Measurements from ENCODE around the gene ANKH.

DNA sequence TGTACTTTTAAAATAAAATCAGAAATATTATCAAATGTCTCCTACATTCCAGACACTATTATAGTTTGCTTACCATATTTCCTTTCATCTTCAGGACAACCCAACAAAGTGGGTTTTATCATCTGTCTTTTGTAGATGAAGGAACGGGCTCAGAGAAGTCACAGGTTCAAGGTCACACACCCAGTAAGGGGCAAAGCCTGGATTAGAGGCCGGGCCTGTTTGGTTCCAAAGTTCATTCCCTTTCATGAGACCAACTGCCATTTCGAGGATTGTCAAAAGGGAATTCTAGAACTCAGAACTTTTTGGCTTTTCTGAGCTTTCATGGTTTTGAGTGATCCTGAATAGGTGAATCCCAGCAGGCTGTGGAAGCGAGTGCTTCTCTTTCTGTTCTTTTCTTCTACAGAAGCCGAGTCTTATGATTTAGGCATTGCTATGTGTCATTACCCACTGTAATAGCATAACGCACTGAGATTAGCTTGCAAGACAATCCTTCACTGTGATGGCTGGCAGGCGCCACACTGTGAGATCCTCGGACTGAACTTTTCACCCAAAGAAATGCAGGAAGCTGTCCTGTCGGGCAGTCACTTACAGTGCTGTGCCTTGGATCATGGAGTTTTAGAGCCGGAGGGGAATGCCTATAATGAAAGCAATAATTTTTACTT is 43.8 kb upstream of the ANKH start:
- TF ChIP-seq, protein P1, sequence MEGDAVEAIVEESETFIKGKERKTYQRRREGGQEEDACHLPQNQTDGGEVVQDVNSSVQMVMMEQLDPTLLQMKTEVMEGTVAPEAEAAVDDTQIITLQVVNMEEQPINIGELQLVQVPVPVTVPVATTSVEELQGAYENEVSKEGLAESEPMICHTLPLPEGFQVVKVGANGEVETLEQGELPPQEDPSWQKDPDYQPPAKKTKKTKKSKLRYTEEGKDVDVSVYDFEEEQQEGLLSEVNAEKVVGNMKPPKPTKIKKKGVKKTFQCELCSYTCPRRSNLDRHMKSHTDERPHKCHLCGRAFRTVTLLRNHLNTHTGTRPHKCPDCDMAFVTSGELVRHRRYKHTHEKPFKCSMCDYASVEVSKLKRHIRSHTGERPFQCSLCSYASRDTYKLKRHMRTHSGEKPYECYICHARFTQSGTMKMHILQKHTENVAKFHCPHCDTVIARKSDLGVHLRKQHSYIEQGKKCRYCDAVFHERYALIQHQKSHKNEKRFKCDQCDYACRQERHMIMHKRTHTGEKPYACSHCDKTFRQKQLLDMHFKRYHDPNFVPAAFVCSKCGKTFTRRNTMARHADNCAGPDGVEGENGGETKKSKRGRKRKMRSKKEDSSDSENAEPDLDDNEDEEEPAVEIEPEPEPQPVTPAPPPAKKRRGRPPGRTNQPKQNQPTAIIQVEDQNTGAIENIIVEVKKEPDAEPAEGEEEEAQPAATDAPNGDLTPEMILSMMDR (IDR thresholded peaks at IDR 0.05), result no peak
- TF ChIP-seq ATF1 (CRISPR knock-in tag; IDR thresholded peaks at IDR 0.05) (no peak), ZNF512 (CRISPR knock-in tag; IDR thresholded peaks at IDR 0.05; ENCODE audit: borderline replicate concordance) (no peak), SOX15 (CRISPR knock-in tag; IDR thresholded peaks at IDR 0.05) (no peak), JUN (CRISPR knock-in tag; IDR thresholded peaks at IDR 0.05) (no peak)
- TF ChIP-seq, protein P2, sequence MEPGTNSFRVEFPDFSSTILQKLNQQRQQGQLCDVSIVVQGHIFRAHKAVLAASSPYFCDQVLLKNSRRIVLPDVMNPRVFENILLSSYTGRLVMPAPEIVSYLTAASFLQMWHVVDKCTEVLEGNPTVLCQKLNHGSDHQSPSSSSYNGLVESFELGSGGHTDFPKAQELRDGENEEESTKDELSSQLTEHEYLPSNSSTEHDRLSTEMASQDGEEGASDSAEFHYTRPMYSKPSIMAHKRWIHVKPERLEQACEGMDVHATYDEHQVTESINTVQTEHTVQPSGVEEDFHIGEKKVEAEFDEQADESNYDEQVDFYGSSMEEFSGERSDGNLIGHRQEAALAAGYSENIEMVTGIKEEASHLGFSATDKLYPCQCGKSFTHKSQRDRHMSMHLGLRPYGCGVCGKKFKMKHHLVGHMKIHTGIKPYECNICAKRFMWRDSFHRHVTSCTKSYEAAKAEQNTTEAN (CRISPR knock-in tag; IDR thresholded peaks at IDR 0.05), result no peak
- TF ChIP-seq, protein P3, sequence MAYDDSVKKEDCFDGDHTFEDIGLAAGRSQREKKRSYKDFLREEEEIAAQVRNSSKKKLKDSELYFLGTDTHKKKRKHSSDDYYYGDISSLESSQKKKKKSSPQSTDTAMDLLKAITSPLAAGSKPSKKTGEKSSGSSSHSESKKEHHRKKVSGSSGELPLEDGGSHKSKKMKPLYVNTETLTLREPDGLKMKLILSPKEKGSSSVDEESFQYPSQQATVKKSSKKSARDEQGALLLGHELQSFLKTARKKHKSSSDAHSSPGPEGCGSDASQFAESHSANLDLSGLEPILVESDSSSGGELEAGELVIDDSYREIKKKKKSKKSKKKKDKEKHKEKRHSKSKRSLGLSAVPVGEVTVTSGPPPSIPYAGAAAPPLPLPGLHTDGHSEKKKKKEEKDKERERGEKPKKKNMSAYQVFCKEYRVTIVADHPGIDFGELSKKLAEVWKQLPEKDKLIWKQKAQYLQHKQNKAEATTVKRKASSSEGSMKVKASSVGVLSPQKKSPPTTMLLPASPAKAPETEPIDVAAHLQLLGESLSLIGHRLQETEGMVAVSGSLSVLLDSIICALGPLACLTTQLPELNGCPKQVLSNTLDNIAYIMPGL (CRISPR knock-in tag; IDR thresholded peaks at IDR 0.05), result no peak
- TF ChIP-seq, protein P4, sequence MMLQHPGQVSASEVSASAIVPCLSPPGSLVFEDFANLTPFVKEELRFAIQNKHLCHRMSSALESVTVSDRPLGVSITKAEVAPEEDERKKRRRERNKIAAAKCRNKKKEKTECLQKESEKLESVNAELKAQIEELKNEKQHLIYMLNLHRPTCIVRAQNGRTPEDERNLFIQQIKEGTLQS (CRISPR knock-in tag; conservative IDR thresholded peaks at IDR 0.05), result no peak
